ENCODE data around the gene PNMT. TPM values are rescaled to one million over a fixed set of nuclear protein-coding genes. Genes with fewer than 3 reads are reported as not detected.

The PNMT gene
- total RNA-seq, 1 donor from 2014 or later: not detected

GRCh38 chr17:39623356-39623950 lies 44.8 kb upstream of the PNMT start:
- peak; percentile 94 for TF ChIP-seq CTCF (IDR thresholded peaks at IDR 0.05; ENCODE audit: insufficient read depth, low read length, severe bottlenecking)
- no peak overlapping the region for H3K4me3 ChIP-seq (ENCODE audit: low read depth, low read length)
- DNase-seq (ENCODE audit: low read depth) (peak; percentile 44), FAIRE-seq (no peak)
- H3K27me3 ChIP-seq (ENCODE audit: control insufficient read depth, insufficient read depth, low read length): peaks cover 13% of the 10 kb centered on the region
- H3K36me3 ChIP-seq (ENCODE audit: control insufficient read depth, insufficient read depth, low read length): no peaks in the 10 kb centered on the region

GRCh38 chr17:39624313-39624712 lies 43.9 kb upstream of the PNMT start:
- TF ChIP-seq CTCF (IDR thresholded peaks at IDR 0.05; ENCODE audit: insufficient read depth, low read length, severe bottlenecking): no peak
- H3K36me3 ChIP-seq (ENCODE audit: control insufficient read depth, insufficient read depth, low read length): no peaks in the 10 kb centered on the region
- DNase-seq (ENCODE audit: low read depth) (no peak), FAIRE-seq (no peak)
- no peak overlapping the region for H3K4me3 ChIP-seq (ENCODE audit: low read depth, low read length)
- peaks cover 12% of the 10 kb centered on the region for H3K27me3 ChIP-seq (ENCODE audit: control insufficient read depth, insufficient read depth, low read length)

GRCh38 chr17:39625198-39625785 lies 43.0 kb upstream of the PNMT start:
- Histone ChIP-seq H3K27me3 (ENCODE audit: control insufficient read depth, insufficient read depth, low read length) (peaks cover 10% of the 10 kb centered on the region), H3K4me3 (ENCODE audit: low read depth, low read length) (no peak overlapping the region), H3K36me3 (ENCODE audit: control insufficient read depth, insufficient read depth, low read length) (no peaks in the 10 kb centered on the region)
- FAIRE-seq: no peak
- TF ChIP-seq CTCF (IDR thresholded peaks at IDR 0.05; ENCODE audit: insufficient read depth, low read length, severe bottlenecking): no peak
- DNase-seq (ENCODE audit: low read depth): no peak

GRCh38 chr17:39626171-39627046 lies 41.8 kb upstream of the PNMT start, which contains the start of gene PPP1R1B:
PPP1R1B (plus strand) TSS chr17:39626952; CDS start chr17:39627393, 441 bp downstream.
- no peak within 1 kb of the TSS for H3K4me3 ChIP-seq (ENCODE audit: low read depth, low read length)
- H3K36me3 ChIP-seq (ENCODE audit: control insufficient read depth, insufficient read depth, low read length): no peaks in the 10 kb centered on the region
- H3K27me3 ChIP-seq (ENCODE audit: control insufficient read depth, insufficient read depth, low read length): peaks cover 9% of the 10 kb centered on the region
- peak; percentile 32 for FAIRE-seq
- no peak for TF ChIP-seq CTCF (IDR thresholded peaks at IDR 0.05; ENCODE audit: insufficient read depth, low read length, severe bottlenecking)
- no peak for DNase-seq (ENCODE audit: low read depth)

GRCh38 chr17:39627047-39627711 lies 41.1 kb upstream of the PNMT start:
- DNase-seq (ENCODE audit: low read depth) (no peak), FAIRE-seq (no peak)
- Histone ChIP-seq H3K27me3 (ENCODE audit: control insufficient read depth, insufficient read depth, low read length) (peaks cover 8% of the 10 kb centered on the region), H3K36me3 (ENCODE audit: control insufficient read depth, insufficient read depth, low read length) (no peaks in the 10 kb centered on the region), H3K4me3 (ENCODE audit: low read depth, low read length) (no peak overlapping the region)
- TF ChIP-seq CTCF (IDR thresholded peaks at IDR 0.05; ENCODE audit: insufficient read depth, low read length, severe bottlenecking): no peak
